Prostate gland (tissue), 2 donors: ENCODE data around the gene ISG20. TPM values are rescaled to one million over a fixed set of nuclear protein-coding genes. Genes with fewer than 3 reads are reported as not detected.
A peak's percentile ranks its signal among the peaks of the same experiment; 100 is the strongest.
"Not testable (repeated sequence)": the region's sequence is repeated elsewhere in the genome, so short reads cannot be mapped to it uniquely, and the experiment has no call there.

Experiments
- DNase-seq: peaks from one replicate; pipeline ENCODE4 v3.0.0-alpha.2; 2019; ENCODE audit warnings: low spot score
- H3K27ac ChIP-seq, 2 donors: fragments of 200-600 bp; sonication (generic); 2 replicates each; pipeline ENCODE4 v1.5.1; 2017 to 2019
- H3K27me3 ChIP-seq: fragments of 200-600 bp; sonication (generic); replicated peaks from 2 replicates; pipeline ENCODE4 v1.5.1; 2019; ENCODE audit not compliant: insufficient read depth
- H3K36me3 ChIP-seq, 2 donors: fragments of 200-600 bp; sonication (generic); 1 replicate in 1 of 2; 2 replicates in 1 of 2; pipeline versions ENCODE4 v1.5.1 to v1.8.1; 2017 to 2019
- H3K4me1 ChIP-seq: fragments of 200-600 bp; sonication (generic); replicated peaks from 2 replicates; pipeline ENCODE4 v1.5.1; 2019
- H3K4me3 ChIP-seq, 2 donors: fragments of 200-600 bp; sonication (generic); 2 replicates each; pipeline ENCODE4 v1.5.1; 2017 to 2019
- H3K9me3 ChIP-seq: fragments of 200-600 bp; sonication (generic); 2 replicates; pipeline ENCODE4 v1.5.1; 2017
- CTCF ChIP-seq, 4 experiments: fragments of 200-600 bp in 2 of 4; fragments of 450-650 bp in 2 of 4; sonication (generic) in 2 of 4; IDR thresholded peaks; 1 replicate in 3 of 4; 2 replicates in 1 of 4; pipeline ENCODE4 v1.5.1; 2016 to 2019; ENCODE audit warnings: antibody characterized with exemption in 4 of 4, mild to moderate bottlenecking in 2 of 4, moderate library complexity in 2 of 4
- POLR2A ChIP-seq: fragments of 450-650 bp; IDR thresholded peaks from one replicate; pipeline ENCODE4 v1.6.1; 2016; ENCODE audit warnings: antibody characterized with exemption, mild to moderate bottlenecking
- POLR2AphosphoS5 ChIP-seq: sonication (generic); formaldehyde crosslinking; IDR thresholded peaks from one replicate; pipeline ENCODE4 v1.6.1; 2017; ENCODE audit warnings: antibody characterized with exemption
- WGBS: methylation state at CpG from one replicate; pipeline ENCODE4 v1.1.5; 2018; 5-methylcytosine and 5-hydroxymethylcytosine counted together
- intact Hi-C: fragments of 100-400 bp; cut with DNase I; formaldehyde crosslinking; loops from one replicate; pipeline ENCODE4 v1.14.2; 2022
- total RNA-seq, 2 donors: library from RNA; depleted of rRNA; stranded (reverse); fragments of >200 nt; gene quantifications; one replicate each; pipeline ENCODE4 v1.1.0, GENCODE V29; 2016

Gene ISG20
- total RNA-seq, 2 donors from 2014 or later = 6.9 to 16.3 TPM

DNA sequence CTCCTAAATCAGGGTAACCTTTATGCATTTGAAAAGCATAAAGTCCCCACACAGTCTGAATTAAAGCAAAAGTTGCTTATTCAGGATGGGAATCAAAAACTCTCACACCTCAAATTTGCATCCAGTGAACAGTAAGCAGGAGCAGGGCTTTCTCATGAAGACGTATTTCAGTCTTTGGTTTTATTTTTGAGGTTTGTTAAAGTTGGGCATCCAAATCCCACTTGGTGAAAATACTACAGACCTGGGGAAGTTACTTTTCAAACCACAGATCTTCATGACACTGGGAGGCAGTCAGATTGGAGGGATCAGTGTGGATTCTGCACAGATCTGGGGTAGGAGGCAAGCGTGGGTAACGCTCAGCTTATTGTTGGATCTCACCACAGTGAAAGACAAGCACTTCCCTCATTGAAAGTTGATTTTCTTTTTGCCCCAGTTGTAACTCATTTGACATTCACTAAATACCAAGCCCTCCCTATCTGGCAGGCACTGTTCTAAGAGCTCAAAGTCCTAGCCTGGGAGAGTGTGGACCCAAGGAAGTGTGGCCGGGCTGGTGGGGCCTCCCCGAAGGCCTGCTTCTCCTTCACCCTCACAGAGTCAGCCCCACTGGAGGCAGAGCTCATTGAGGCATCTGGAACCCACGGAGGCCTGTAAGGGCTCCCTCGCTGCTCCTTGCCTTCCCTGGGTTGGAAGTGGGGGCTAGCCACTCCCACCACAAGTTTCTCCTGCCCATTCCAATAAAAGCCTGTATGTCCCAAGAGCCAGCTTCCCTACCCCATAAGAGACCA is 783 bp upstream of the ISG20 start:
- intact Hi-C loops = no loop called here
- peak overlapping the region; percentile 95 to 96 for H3K27ac ChIP-seq
- no peak for TF ChIP-seq POLR2A
- no peak for TF ChIP-seq CTCF (IDR thresholded peaks at IDR 0.05)
- no peak for TF ChIP-seq POLR2AphosphoS5
- H3K36me3 ChIP-seq = no peaks in the 10 kb centered on the region
- no peaks in the 10 kb centered on the region for H3K9me3 ChIP-seq
- 75% methylated on average over 7 of the region's 7 CpGs for WGBS
- H3K27me3 ChIP-seq = no peaks in the 10 kb centered on the region
- H3K4me1 ChIP-seq = peaks cover 16% of the 10 kb centered on the region
- peak overlapping the region; percentile 33 to 36 for H3K4me3 ChIP-seq
- DNase-seq = no peak

GRCh38 chr15:88641959-88642452 is 3.2 kb downstream of the ISG20 start:
- Histone ChIP-seq H3K27me3 (no peaks in the 10 kb centered on the region), H3K36me3 (no peaks in the 10 kb centered on the region), H3K4me1 (peaks cover 10% of the 10 kb centered on the region), H3K4me3 (no peak overlapping the region), H3K9me3 (no peaks in the 10 kb centered on the region), H3K27ac (no peak overlapping the region)
- no peak for DNase-seq
- no peak for TF ChIP-seq POLR2AphosphoS5
- no peak for TF ChIP-seq CTCF (IDR thresholded peaks at IDR 0.05)
- TF ChIP-seq POLR2A = no peak
- 94% methylated on average over 12 of the region's 12 CpGs for WGBS
- intact Hi-C loops = no loop called here

- H3K9me3 ChIP-seq, H3K27me3 ChIP-seq, H3K36me3 ChIP-seq, H3K4me3 ChIP-seq, H3K27ac ChIP-seq, intact Hi-C loops, DNase-seq: not testable (repeated sequence)
- peaks cover 10% of the 10 kb centered on the region for H3K4me1 ChIP-seq
- 95% methylated on average over 11 of the region's 11 CpGs for WGBS
Measured at GRCh38 chr15:88642514-88642913, 3.7 kb downstream of the ISG20 start.

DNA sequence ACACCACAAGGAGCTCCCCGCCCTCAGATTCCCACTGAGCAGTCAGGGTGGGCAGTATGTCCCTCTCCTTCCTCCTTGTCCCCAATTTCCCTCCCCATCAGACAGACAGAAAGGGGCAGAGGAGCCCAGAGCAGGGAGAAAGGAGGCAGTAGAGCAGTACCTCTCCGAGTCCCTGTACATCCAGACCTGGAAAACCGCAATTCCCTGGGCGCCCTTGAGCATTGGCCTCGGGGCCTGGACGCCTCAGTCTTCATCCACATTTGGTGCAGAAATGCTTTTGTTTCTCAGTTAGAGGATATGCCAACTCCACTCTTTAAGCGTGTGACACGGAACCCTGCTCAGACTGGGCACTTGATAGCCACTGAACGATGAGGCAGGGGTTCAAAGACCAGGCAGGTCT is 5.9 kb downstream of the ISG20 start:
- H3K4me1 ChIP-seq = peaks cover 4% of the 10 kb centered on the region
- H3K27ac ChIP-seq = no peak overlapping the region
- 85% methylated on average over 9 of the region's 9 CpGs for WGBS
- no peak for DNase-seq
- TF ChIP-seq CTCF (IDR thresholded peaks at IDR 0.05) (no peak), POLR2AphosphoS5 (no peak), POLR2A (no peak)
- H3K9me3 ChIP-seq = no peaks in the 10 kb centered on the region
- no peaks in the 10 kb centered on the region for H3K36me3 ChIP-seq
- no peaks in the 10 kb centered on the region for H3K27me3 ChIP-seq
- intact Hi-C loops = no loop called here
- H3K4me3 ChIP-seq = no peak overlapping the region

DNA sequence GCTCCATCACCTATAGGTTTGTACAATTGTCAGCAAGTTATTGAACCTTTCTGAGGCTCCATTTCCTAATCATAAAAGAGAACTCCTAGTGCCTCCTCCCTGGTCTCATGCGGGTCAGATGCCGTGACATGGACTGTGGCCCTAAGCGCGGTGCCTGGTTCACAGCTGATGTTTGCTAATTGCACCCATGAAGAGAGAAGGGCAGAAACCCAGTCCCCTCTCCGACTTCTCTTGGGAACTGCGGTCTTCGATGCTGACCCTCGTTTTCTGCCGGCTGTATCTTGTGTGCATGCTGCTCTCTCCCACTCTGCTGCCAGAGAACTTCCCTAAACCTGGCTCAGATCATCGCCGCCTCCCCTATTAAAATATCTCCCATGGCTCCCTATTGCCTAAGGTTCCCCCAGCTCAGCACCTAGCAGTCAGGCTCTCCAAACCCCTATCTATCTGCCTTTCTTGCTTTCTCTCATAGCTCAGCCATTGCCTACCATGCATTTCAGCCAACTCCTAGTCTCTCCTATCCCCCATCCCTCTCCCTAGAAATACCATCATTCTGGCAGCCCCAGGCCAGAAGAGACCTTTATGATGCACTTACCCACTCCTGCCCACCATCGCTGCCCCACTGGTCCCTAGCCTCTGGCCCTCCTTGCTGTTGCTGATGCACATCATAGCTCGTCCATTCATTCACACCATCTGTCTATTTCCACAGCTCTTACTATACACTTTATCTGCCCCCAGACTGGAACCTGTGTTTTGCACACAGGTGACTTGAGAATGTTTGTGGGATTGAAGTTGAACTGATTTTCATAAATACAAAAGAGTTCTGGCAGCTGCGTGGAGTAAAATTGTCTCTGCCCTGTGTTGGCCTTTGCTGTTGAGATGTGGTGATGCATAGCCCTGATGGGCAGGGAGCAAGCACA is 6.6 kb downstream of the ISG20 start:
- Histone ChIP-seq H3K36me3 (no peaks in the 10 kb centered on the region), H3K4me1 (peaks cover 4% of the 10 kb centered on the region), H3K4me3 (no peak overlapping the region), H3K9me3 (no peaks in the 10 kb centered on the region), H3K27me3 (no peaks in the 10 kb centered on the region), H3K27ac (no peak overlapping the region)
- intact Hi-C loops = no loop called here
- DNase-seq = no peak
- WGBS = 96% methylated on average over 14 of the region's 14 CpGs
- no peak for TF ChIP-seq CTCF (IDR thresholded peaks at IDR 0.05)
- TF ChIP-seq POLR2A = no peak
- no peak for TF ChIP-seq POLR2AphosphoS5
